Measurements from ENCODE around the gene PSEN1.
A peak's percentile ranks its signal among the peaks of the same experiment; 100 is the strongest.

Gene PSEN1

GRCh38 chr14:73238941-73239340 lies 102.6 kb downstream of the PSEN1 start:
- Mint-ChIP-seq H3K4me1 (peaks cover 12% of the 10 kb centered on the region), H3K4me3 (no peak overlapping the region), H3K36me3 (ENCODE audit: insufficient read depth) (no peaks in the 10 kb centered on the region), H3K27me3 (peaks cover 92% of the 10 kb centered on the region), H3K27ac (ENCODE audit: low read depth) (no peak overlapping the region), H3K9me3 (no peaks in the 10 kb centered on the region)
- DNase-seq (ENCODE audit: low spot score in 2 of 2) (no peak), ATAC-seq (replicated peaks; ENCODE audit: extremely low read depth, poor library complexity, severe bottlenecking) (no peak)

- no peak for DNase-seq (ENCODE audit: low spot score in 2 of 2)
- no peak for ATAC-seq (replicated peaks; ENCODE audit: extremely low read depth, poor library complexity, severe bottlenecking)
- H3K27me3 Mint-ChIP-seq = peaks cover 92% of the 10 kb centered on the region
- H3K4me1 Mint-ChIP-seq = peaks cover 12% of the 10 kb centered on the region
- no peak overlapping the region for H3K27ac Mint-ChIP-seq (ENCODE audit: low read depth)
- no peak overlapping the region for H3K4me3 Mint-ChIP-seq
- no peaks in the 10 kb centered on the region for H3K36me3 Mint-ChIP-seq (ENCODE audit: insufficient read depth)
- H3K9me3 Mint-ChIP-seq = no peaks in the 10 kb centered on the region
Measured at GRCh38 chr14:73239393-73240241, 103.3 kb downstream of the PSEN1 start.

- Mint-ChIP-seq H3K9me3 (no peaks in the 10 kb centered on the region), H3K27ac (ENCODE audit: low read depth) (no peak overlapping the region), H3K36me3 (ENCODE audit: insufficient read depth) (no peaks in the 10 kb centered on the region), H3K27me3 (peaks cover 84% of the 10 kb centered on the region), H3K4me1 (peaks cover 17% of the 10 kb centered on the region), H3K4me3 (no peak overlapping the region)
- ATAC-seq (replicated peaks; ENCODE audit: extremely low read depth, poor library complexity, severe bottlenecking) (no peak), DNase-seq (ENCODE audit: low spot score in 2 of 2) (no peak)
Measured at GRCh38 chr14:73240816-73241480, 104.6 kb downstream of the PSEN1 start.

GRCh38 chr14:73241481-73242165 lies 105.3 kb downstream of the PSEN1 start:
- Mint-ChIP-seq H3K36me3 (ENCODE audit: insufficient read depth) (no peaks in the 10 kb centered on the region), H3K4me3 (no peak overlapping the region), H3K9me3 (no peaks in the 10 kb centered on the region)

GRCh38 chr14:73242357-73242901 lies 106.1 kb downstream of the PSEN1 start:
- Mint-ChIP-seq H3K4me3 (peak overlapping the region; percentile 10), H3K9me3 (no peaks in the 10 kb centered on the region)

More at GRCh38 chr14:73241481-73242165, 105.3 kb downstream of the PSEN1 start:
- DNase-seq (ENCODE audit: low spot score in 2 of 2) (no peak), ATAC-seq (replicated peaks; ENCODE audit: extremely low read depth, poor library complexity, severe bottlenecking) (no peak)
- Mint-ChIP-seq H3K27ac (ENCODE audit: low read depth) (no peak overlapping the region), H3K27me3 (peaks cover 77% of the 10 kb centered on the region), H3K4me1 (peaks cover 22% of the 10 kb centered on the region)

GRCh38 chr14:73243341-73243740 lies 107.0 kb downstream of the PSEN1 start:
- ATAC-seq (replicated peaks; ENCODE audit: extremely low read depth, poor library complexity, severe bottlenecking) = no peak
- DNase-seq (ENCODE audit: low spot score in 2 of 2) = no peak
- Mint-ChIP-seq H3K4me3 (no peak overlapping the region), H3K4me1 (peaks cover 32% of the 10 kb centered on the region), H3K9me3 (no peaks in the 10 kb centered on the region), H3K36me3 (ENCODE audit: insufficient read depth) (peaks cover 4% of the 10 kb centered on the region), H3K27me3 (peaks cover 68% of the 10 kb centered on the region), H3K27ac (ENCODE audit: low read depth) (no peak overlapping the region)

More at GRCh38 chr14:73242357-73242901, 106.1 kb downstream of the PSEN1 start:
- Mint-ChIP-seq H3K27me3 (peaks cover 69% of the 10 kb centered on the region), H3K4me1 (peaks cover 24% of the 10 kb centered on the region), H3K27ac (ENCODE audit: low read depth) (no peak overlapping the region), H3K36me3 (ENCODE audit: insufficient read depth) (peaks cover 2% of the 10 kb centered on the region)
- DNase-seq (ENCODE audit: low spot score in 2 of 2) = no peak
- no peak for ATAC-seq (replicated peaks; ENCODE audit: extremely low read depth, poor library complexity, severe bottlenecking)

- ATAC-seq (replicated peaks; ENCODE audit: extremely low read depth, poor library complexity, severe bottlenecking) (no peak), DNase-seq (ENCODE audit: low spot score in 2 of 2) (no peak)
- peaks cover 4% of the 10 kb centered on the region for H3K36me3 Mint-ChIP-seq (ENCODE audit: insufficient read depth)
- no peak overlapping the region for H3K4me3 Mint-ChIP-seq
- H3K4me1 Mint-ChIP-seq = peaks cover 32% of the 10 kb centered on the region
- H3K27me3 Mint-ChIP-seq = peaks cover 64% of the 10 kb centered on the region
- no peak overlapping the region for H3K27ac Mint-ChIP-seq (ENCODE audit: low read depth)
- no peaks in the 10 kb centered on the region for H3K9me3 Mint-ChIP-seq
Measured at GRCh38 chr14:73243748-73244147, 107.4 kb downstream of the PSEN1 start.

GRCh38 chr14:73244541-73245290 lies 108.4 kb downstream of the PSEN1 start:
- Mint-ChIP-seq H3K9me3 (no peaks in the 10 kb centered on the region), H3K4me3 (peak overlapping the region; percentile 83), H3K27ac (ENCODE audit: low read depth) (no peak overlapping the region), H3K36me3 (ENCODE audit: insufficient read depth) (peaks cover 4% of the 10 kb centered on the region), H3K4me1 (peaks cover 32% of the 10 kb centered on the region), H3K27me3 (peaks cover 54% of the 10 kb centered on the region)
- ATAC-seq (replicated peaks; ENCODE audit: extremely low read depth, poor library complexity, severe bottlenecking) (no peak), DNase-seq (ENCODE audit: low spot score in 2 of 2) (no peak)

GRCh38 chr14:73245480-73246325 lies 109.4 kb downstream of the PSEN1 start:
- ATAC-seq (replicated peaks; ENCODE audit: extremely low read depth, poor library complexity, severe bottlenecking) (peak; percentile 72), DNase-seq (ENCODE audit: low spot score in 2 of 2) (peak in 1 of 2 donors; percentile 20)
- peaks cover 44% of the 10 kb centered on the region for H3K27me3 Mint-ChIP-seq
- H3K9me3 Mint-ChIP-seq = no peaks in the 10 kb centered on the region
- no peak overlapping the region for H3K27ac Mint-ChIP-seq (ENCODE audit: low read depth)
- peaks cover 32% of the 10 kb centered on the region for H3K4me1 Mint-ChIP-seq
- H3K4me3 Mint-ChIP-seq = peak overlapping the region; percentile 83
- H3K36me3 Mint-ChIP-seq (ENCODE audit: insufficient read depth) = peaks cover 4% of the 10 kb centered on the region

GRCh38 chr14:73246387-73247150 lies 110.3 kb downstream of the PSEN1 start:
- Mint-ChIP-seq H3K27ac (ENCODE audit: low read depth) (peak overlapping the region; percentile 1), H3K4me1 (peaks cover 31% of the 10 kb centered on the region), H3K36me3 (ENCODE audit: insufficient read depth) (peaks cover 4% of the 10 kb centered on the region), H3K27me3 (peaks cover 36% of the 10 kb centered on the region), H3K9me3 (no peaks in the 10 kb centered on the region), H3K4me3 (peak overlapping the region; percentile 83)
- no peak for ATAC-seq (replicated peaks; ENCODE audit: extremely low read depth, poor library complexity, severe bottlenecking)
- DNase-seq (ENCODE audit: low spot score in 2 of 2) = no peak
